Fibroblast of lung (primary cell): ENCODE results near the gene CLSTN2.

ENCODE experiments used
- EZH2 ChIP-seq: IDR thresholded peaks from 2 replicates; pipeline ENCODE4 v1.5.1; 2012; ENCODE audit warnings: low read length, control low read depth, mild to moderate bottlenecking; ENCODE audit errors: missing control alignments
- TF ChIP-seq, protein P1 (sequence below), 2 donors: IDR thresholded peaks in 1 of 2; conservative IDR thresholded peaks in 1 of 2; 1 replicate in 1 of 2; 2 replicates in 1 of 2; pipeline ENCODE4 v1.5.1; 2011 to 2012; ENCODE audit warnings: low read length in 2 of 2, control low read depth in 1 of 2, inconsistent platforms in 1 of 2, low read depth in 1 of 2, mild to moderate bottlenecking in 1 of 2

DNA sequence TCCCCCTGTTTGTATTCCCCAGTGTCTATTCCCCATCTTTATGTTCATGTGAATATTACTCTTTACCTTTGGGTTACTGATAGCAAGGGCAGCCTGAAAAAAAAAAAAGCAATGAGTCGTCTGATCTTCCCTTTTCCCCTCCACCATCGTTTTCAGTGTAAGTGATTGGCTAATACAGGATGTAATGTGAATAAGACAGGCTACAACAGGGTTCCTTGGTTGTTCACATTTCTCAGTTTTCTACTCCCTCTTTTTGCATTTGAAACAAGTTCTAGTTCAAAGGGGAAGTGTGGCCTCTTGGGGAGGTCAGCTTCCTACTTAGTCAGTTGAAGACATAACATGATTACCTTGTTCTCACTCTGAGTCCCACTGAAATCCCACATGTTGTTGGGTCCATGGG, 464.9 kb downstream of the CLSTN2 start:
- TF ChIP-seq, protein P1, sequence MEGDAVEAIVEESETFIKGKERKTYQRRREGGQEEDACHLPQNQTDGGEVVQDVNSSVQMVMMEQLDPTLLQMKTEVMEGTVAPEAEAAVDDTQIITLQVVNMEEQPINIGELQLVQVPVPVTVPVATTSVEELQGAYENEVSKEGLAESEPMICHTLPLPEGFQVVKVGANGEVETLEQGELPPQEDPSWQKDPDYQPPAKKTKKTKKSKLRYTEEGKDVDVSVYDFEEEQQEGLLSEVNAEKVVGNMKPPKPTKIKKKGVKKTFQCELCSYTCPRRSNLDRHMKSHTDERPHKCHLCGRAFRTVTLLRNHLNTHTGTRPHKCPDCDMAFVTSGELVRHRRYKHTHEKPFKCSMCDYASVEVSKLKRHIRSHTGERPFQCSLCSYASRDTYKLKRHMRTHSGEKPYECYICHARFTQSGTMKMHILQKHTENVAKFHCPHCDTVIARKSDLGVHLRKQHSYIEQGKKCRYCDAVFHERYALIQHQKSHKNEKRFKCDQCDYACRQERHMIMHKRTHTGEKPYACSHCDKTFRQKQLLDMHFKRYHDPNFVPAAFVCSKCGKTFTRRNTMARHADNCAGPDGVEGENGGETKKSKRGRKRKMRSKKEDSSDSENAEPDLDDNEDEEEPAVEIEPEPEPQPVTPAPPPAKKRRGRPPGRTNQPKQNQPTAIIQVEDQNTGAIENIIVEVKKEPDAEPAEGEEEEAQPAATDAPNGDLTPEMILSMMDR (conservative IDR thresholded peaks at IDR 0.05 in 1 of 2, IDR thresholded peaks at IDR 0.05 in 1 of 2; ENCODE audit: low read depth in 1 of 2, low read length in 2 of 2), result no peak
- no peak for TF ChIP-seq EZH2
